ENCODE data around the gene APBB2. TPM values are rescaled to one million over a fixed set of nuclear protein-coding genes. Genes with fewer than 3 reads are reported as not detected.

The APBB2 gene
- total and polyA plus RNA-seq, 2 of the 8 experiments (the other 6 are each of a cell fraction or from before 2014, with no cell fraction given) = 58.7 to 59.4 TPM

- no peak overlapping the region for H3K14ac ChIP-seq (ENCODE audit: insufficient read length)
- H3K56ac ChIP-seq (replicated peaks; ENCODE audit: insufficient read length, low read depth, low read length) = no peak overlapping the region
- H2BK20ac ChIP-seq (ENCODE audit: low read length) = no peak overlapping the region
- H2BK12ac ChIP-seq (ENCODE audit: low read depth, low read length) = no peak overlapping the region
- DNase-seq (ENCODE audit: low read depth in 1 of 2, low spot score in 2 of 2) (no peak), FAIRE-seq (no peak)
- H3K23me2 ChIP-seq (ENCODE audit: low read depth, low read length) = no peaks in the 10 kb centered on the region
- no peaks in the 10 kb centered on the region for H3K79me1 ChIP-seq (ENCODE audit: low read depth, low read length)
- no peaks in the 10 kb centered on the region for H3K27me3 ChIP-seq (replicated peaks in 1 of 4; ENCODE audit: control insufficient read depth in 3 of 4, extremely low read depth in 1 of 4, insufficient read depth in 3 of 4, low read length in 3 of 4)
- H3K9ac ChIP-seq (replicated peaks in 1 of 4; ENCODE audit: extremely low read depth in 1 of 4, low read depth in 3 of 4, low read length in 3 of 4) = no peak overlapping the region
- H4K8ac ChIP-seq (ENCODE audit: extremely low read depth, insufficient read depth, low read length) = no peak overlapping the region
- no peak overlapping the region for H3K27ac ChIP-seq (ENCODE audit: low read depth, low read length)
- TF ChIP-seq BCL11A (IDR thresholded peaks at IDR 0.05; ENCODE audit: low read depth in 2 of 2, low read length in 2 of 2) (no peak), TBP (IDR thresholded peaks at IDR 0.05; ENCODE audit: low read depth, low read length) (no peak), SP2 (IDR thresholded peaks at IDR 0.05; ENCODE audit: low read length) (no peak), SUZ12 (IDR thresholded peaks at IDR 0.05; ENCODE audit: low read length) (no peak), POU5F1 (IDR thresholded peaks at IDR 0.05; ENCODE audit: low read depth, low read length) (no peak), CEBPB (IDR thresholded peaks at IDR 0.05; ENCODE audit: low read depth, low read length) (no peak), HDAC6 (IDR thresholded peaks at IDR 0.05; ENCODE audit: low read depth, low read length) (no peak)
- CTCF ChIA-PET (ENCODE audit: partially characterized antibody) = interaction anchor here (1.0 to 1.7 kb wide), 3 partner anchors 12 to 42 kb away, joined by 3 to 4 read pairs (median 3); no protein-coding TSS in a partner anchor
- no peak overlapping the region for H2AFZ ChIP-seq (ENCODE audit: low read length)
- no peaks in the 10 kb centered on the region for H3K36me3 ChIP-seq (ENCODE audit: control insufficient read depth in 2 of 4, insufficient read depth in 4 of 4, low read length in 3 of 4)
- no peak overlapping the region for H2BK15ac ChIP-seq (ENCODE audit: low read length)
- peaks cover 0 to 18% of the 10 kb centered on the region in 2 experiments; a peak in 2 of 4 replicates for H3K79me2 ChIP-seq (ENCODE audit: control insufficient read depth in 1 of 2, insufficient read depth in 2 of 2, low read length in 2 of 2)
- H3K4me2 ChIP-seq (ENCODE audit: insufficient read depth in 1 of 2, low read depth in 2 of 2, low read length in 2 of 2) = no peak overlapping the region
- no peaks in the 10 kb centered on the region for H3K9me3 ChIP-seq (ENCODE audit: insufficient read depth in 2 of 2, low read depth in 1 of 2, low read length in 1 of 2)
- H3K4ac ChIP-seq (replicated peaks; ENCODE audit: insufficient read length, low read depth, low read length) = no peak overlapping the region
- no peak overlapping the region for H4K91ac ChIP-seq (replicated peaks; ENCODE audit: insufficient read length, low read length)
- H4K5ac ChIP-seq (ENCODE audit: insufficient read length, low read depth, low read length) = no peak overlapping the region
- no peak overlapping the region for H2BK120ac ChIP-seq (replicated peaks; ENCODE audit: low read depth, low read length)
- WGBS, 2 experiments (ENCODE audit: extremely low coverage in 1 of 2, insufficient coverage in 1 of 2, insufficient read length in 1 of 2, insufficient replicate concordance in 2 of 2, low coverage in 1 of 2, low lambda C conversion rate in 2 of 2, missing lambda C conversion rate in 1 of 2) = 93% methylated on average over 4 of the region's 4 CpGs; no CpG with 5 or more reads in 1 of the 2 experiments
- no peak overlapping the region for H3K4me3 ChIP-seq (ENCODE audit: extremely low read depth in 1 of 4, insufficient read depth in 2 of 4, low read depth in 3 of 4, low read length in 4 of 4)
- H3K4me1 ChIP-seq (replicated peaks in 1 of 4; ENCODE audit: control insufficient read depth in 3 of 4, insufficient read depth in 4 of 4, low read length in 3 of 4) = peaks cover 2 to 11% (median 7%) of the 10 kb centered on the region in 4 experiments; a peak in 4 of 7 replicates
- no peak overlapping the region for H3K18ac ChIP-seq (ENCODE audit: extremely low read depth, low read length)
- POLR2A ChIA-PET (ENCODE audit: partially characterized antibody) = interaction anchor here (0.8 kb wide), 1 partner anchor 11 kb away, joined by 4 read pairs; no protein-coding TSS in a partner anchor
- no peak overlapping the region for H3K23ac ChIP-seq (ENCODE audit: insufficient read length)
- no peaks in the 10 kb centered on the region for H4K20me1 ChIP-seq (replicated peaks in 1 of 2; ENCODE audit: control insufficient read depth in 1 of 2, insufficient read depth in 2 of 2, low read length in 2 of 2)
- H2AK5ac ChIP-seq (ENCODE audit: low read depth, low read length) = no peak overlapping the region
- H2BK5ac ChIP-seq (ENCODE audit: low read depth, low read length) = no peak overlapping the region
Measured at GRCh38 chr4:41148931-41149330, 65.4 kb downstream of the APBB2 start.

Measured in H1 (cell line).